ENCODE data around the gene CBY1.

CBY1 gene

DNA sequence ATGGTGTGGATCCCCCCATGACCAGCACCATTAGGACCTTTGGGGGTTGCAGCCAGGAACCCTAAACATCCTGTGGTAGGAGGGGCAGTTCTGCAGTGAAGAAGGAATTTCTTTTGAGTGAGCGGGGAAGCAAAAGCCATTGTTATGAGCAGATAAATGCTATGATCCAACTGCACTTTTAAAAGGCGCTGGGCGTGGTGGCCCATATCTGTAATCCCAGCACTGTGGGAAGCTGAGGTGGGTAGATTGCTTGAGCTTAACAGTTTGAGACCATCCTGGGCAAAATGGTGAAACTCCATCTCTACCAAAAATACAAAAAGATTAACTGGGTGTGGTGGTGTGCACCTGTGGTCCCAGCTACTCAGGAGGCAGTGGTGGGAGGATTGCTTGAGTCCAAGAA lies 19.4 kb downstream of the CBY1 start:
- TF ChIP-seq, protein P1, sequence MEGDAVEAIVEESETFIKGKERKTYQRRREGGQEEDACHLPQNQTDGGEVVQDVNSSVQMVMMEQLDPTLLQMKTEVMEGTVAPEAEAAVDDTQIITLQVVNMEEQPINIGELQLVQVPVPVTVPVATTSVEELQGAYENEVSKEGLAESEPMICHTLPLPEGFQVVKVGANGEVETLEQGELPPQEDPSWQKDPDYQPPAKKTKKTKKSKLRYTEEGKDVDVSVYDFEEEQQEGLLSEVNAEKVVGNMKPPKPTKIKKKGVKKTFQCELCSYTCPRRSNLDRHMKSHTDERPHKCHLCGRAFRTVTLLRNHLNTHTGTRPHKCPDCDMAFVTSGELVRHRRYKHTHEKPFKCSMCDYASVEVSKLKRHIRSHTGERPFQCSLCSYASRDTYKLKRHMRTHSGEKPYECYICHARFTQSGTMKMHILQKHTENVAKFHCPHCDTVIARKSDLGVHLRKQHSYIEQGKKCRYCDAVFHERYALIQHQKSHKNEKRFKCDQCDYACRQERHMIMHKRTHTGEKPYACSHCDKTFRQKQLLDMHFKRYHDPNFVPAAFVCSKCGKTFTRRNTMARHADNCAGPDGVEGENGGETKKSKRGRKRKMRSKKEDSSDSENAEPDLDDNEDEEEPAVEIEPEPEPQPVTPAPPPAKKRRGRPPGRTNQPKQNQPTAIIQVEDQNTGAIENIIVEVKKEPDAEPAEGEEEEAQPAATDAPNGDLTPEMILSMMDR (conservative IDR thresholded peaks at IDR 0.05; ENCODE audit: low read length), result no peak
- DNase-seq (ENCODE audit: low read depth), result no peak
- no peak overlapping the region for H3K4me3 ChIP-seq (ENCODE audit: low read length)

DNA sequence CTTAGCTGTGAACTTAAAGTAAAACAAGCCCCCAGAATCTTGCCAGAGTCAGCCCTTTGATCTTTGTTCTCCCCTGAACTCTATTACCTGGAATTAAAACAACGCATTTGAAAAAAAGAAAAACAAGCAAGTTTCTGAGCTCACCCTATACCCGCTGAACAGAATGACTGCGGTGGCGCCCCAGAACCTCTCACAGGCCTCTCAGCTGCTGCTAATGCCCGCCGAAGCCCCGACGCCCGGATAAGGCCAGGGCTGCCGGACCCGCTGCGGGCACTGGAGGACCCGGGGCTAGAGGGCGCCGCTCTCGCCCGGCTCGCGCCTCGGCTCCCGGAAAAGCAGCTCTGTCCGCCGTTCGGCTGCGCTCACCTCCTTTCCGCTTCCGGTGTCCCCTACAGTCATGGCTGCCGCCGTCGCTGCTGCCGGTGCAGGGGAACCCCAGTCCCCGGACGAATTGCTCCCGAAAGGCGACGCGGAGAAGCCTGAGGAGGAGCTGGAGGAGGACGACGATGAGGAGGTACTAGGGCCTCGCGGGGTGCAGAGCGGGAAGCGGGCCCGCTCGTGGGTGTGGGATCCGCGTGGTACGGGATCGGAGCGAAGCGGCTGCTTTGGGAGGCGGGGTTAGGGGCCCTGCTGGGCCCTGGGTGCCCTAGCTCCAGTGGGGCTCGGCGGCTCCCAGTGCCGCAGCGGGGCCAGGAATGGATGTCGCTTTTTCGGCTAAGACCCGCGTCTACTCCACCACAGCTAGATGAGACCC lies 25.3 kb downstream of the CBY1 start, which contains the start of gene TOMM22:
Gene TOMM22 (plus strand): TSS at position 376 of the 754 bp plus-strand sequence. CDS start 22 bp downstream, at position 398.
- peak; percentile 85 for DNase-seq (ENCODE audit: low read depth)
- H3K4me3 ChIP-seq (ENCODE audit: low read length), result peak within 1 kb of the TSS; percentile 96
- TF ChIP-seq, protein P1 (conservative IDR thresholded peaks at IDR 0.05; ENCODE audit: low read length), result peak; percentile 60

DNA sequence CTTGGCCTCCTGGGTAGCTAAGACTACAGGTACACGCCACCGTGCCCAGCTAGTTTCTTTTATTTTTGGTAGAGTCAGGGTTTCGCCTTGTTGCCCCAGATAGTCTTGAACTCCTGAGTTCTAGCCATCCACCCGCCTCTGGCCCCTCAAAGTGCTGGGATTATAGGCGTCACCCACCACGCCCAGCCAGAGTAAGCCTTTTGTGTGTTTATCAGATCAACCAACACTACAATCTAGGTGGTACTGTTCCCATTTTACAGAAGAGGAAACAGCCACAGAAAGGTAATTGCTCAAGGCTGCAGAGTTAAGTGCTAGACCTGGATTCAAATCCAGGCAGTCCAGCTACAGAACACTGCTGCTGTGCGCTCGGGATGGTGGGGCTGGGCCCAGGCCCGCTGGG lies 28.5 kb downstream of the CBY1 start:
- DNase-seq (ENCODE audit: low read depth), result no peak
- TF ChIP-seq, protein P1 (conservative IDR thresholded peaks at IDR 0.05; ENCODE audit: low read length), result no peak
- no peak overlapping the region for H3K4me3 ChIP-seq (ENCODE audit: low read length)

DNA sequence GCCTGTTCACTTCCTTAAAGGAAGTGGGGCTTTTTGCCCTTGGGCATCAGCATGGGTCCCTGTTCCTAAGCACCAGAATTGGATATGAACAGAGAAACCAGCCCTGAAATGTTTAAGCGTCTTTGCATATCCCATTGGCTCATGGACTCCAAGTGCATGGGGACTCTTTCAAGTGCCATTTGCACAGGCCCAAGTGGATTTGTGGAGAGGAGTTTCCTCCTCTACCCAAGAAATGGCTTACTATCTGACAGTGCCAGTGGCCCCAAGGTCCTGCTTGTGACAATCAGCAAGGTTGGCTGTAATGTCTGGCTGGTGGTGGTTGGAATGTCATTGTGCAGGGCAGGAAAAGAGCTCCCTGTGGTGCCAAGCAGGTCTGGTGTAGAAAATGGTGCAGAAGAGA lies 29.3 kb downstream of the CBY1 start:
- TF ChIP-seq, protein P1 (conservative IDR thresholded peaks at IDR 0.05; ENCODE audit: low read length), result no peak
- no peak overlapping the region for H3K4me3 ChIP-seq (ENCODE audit: low read length)
- DNase-seq (ENCODE audit: low read depth), result no peak

DNA sequence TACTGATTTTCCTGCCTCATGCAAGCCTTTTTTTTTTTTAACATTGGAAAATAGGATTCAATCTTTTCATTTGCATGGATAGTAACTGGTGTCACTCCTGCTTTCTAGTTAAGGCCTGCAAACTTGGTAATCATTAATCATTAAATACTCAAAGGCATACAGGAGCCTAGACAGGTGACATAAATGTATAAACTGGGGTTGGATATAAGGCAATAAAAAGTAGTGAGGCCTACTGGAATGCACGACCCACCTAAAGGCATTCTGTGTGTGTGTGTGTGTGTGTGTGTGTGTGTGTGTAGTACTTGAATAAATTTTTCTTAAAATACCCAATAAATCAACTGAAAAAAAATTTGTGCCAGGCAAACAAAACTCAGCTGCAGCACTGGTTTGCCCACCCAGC lies 33.2 kb downstream of the CBY1 start:
- TF ChIP-seq, protein P1 (conservative IDR thresholded peaks at IDR 0.05; ENCODE audit: low read length), result no peak
- no peak for DNase-seq (ENCODE audit: low read depth)
- H3K4me3 ChIP-seq (ENCODE audit: low read length), result no peak overlapping the region

DNA sequence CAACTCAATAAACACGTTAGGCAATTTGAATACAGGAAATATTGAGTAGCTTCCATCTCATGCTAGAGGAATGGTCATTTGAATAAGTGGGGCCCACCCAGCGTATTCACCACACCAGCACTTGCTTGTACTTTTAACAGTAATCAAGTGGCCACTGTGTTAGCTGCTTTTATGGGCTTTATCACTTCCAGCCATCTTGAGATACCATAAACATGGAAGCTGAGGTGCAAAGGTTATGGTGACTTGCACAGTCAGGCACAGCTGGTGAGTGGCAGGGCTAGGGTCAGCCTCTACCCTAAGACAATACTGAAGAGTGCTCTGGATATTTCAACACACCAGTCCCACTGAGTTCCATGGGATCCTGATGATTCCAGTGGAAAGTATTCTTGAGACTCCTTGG lies 37.6 kb downstream of the CBY1 start:
- TF ChIP-seq, protein P1 (conservative IDR thresholded peaks at IDR 0.05; ENCODE audit: low read length), result no peak
- H3K4me3 ChIP-seq (ENCODE audit: low read length), result no peak overlapping the region
- DNase-seq (ENCODE audit: low read depth), result no peak

DNA sequence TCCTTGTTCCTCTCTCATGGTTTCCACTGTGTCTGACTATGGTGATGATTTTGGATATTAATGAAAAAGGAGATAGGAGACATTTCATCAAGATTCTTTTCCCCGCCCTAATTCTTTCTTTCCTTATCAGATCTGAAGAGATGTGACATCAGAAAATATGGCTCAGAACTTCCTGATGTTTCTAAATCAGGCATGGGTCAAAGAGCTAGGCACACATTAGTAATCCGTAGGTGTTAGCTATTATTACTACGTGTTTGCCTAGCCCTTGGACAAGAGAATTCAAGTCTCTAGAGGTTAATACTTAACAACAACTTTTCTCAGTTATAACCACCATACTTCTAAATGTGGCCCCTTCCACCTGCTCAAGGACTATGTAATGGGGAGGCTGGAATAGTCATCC lies 38.5 kb downstream of the CBY1 start:
- TF ChIP-seq, protein P1 (conservative IDR thresholded peaks at IDR 0.05; ENCODE audit: low read length), result no peak
- no peak for DNase-seq (ENCODE audit: low read depth)
- no peak overlapping the region for H3K4me3 ChIP-seq (ENCODE audit: low read length)
